HepG2 (cell line): ENCODE results near the gene LCLAT1. TPM values are rescaled to one million over a fixed set of nuclear protein-coding genes. Genes with fewer than 3 reads are reported as not detected.

ENCODE experiments used
- CSRNP1 ChIP-seq: sonication (generic); formaldehyde crosslinking; IDR thresholded peaks from 2 replicates; pipeline ENCODE4 v1.8.1; 2023; ENCODE audit warnings: mild to moderate bottlenecking, missing genetic modification reagents
- NPAS2 ChIP-seq: sonication (generic); formaldehyde crosslinking; IDR thresholded peaks from 2 replicates; pipeline ENCODE4 v1.8.0; 2022; ENCODE audit warnings: mild to moderate bottlenecking, missing genetic modification reagents, borderline replicate concordance
- SP2 ChIP-seq: sonication (generic); formaldehyde crosslinking; IDR thresholded peaks from 2 replicates; pipeline ENCODE4 v1.5.1; 2020; ENCODE audit warnings: mild to moderate bottlenecking, missing genetic modification reagents
- ZNF318 ChIP-seq: sonication (generic); formaldehyde crosslinking; IDR thresholded peaks from 2 replicates; pipeline ENCODE4 v1.4.0; 2020; ENCODE audit warnings: mild to moderate bottlenecking, missing genetic modification reagents
- polyA plus RNA-seq, 8 experiments: library from polyadenylated mRNA; depleted of rRNA in 3 of 8; stranded (reverse) in 7 of 8; unstranded in 1 of 8; fragments of >200 nt; fragmentation: Illumina TruSeq in 4 of 8; extraction: Trizol in 4 of 8; gene quantifications; 2 replicates each; pipeline versions ENCODE4 v1.2.1 to v1.2.3, GENCODE V29; 2011 to 2016; ENCODE audit warnings: low read depth in 4 of 8, missing spikeins in 1 of 8, mixed read lengths in 1 of 8; ENCODE audit not compliant: insufficient read depth in 1 of 8
- total RNA-seq, 5 experiments: library from RNA; depleted of rRNA; stranded (reverse); fragments of >200 nt; fragmentation: Illumina TruSeq; extraction: Trizol; gene quantifications; 2 replicates each; pipeline ENCODE4 v1.2.3, GENCODE V29; 2016; ENCODE audit warnings: low read depth in 1 of 5
- TF ChIP-seq, protein P1 (sequence below): sonication (generic); formaldehyde crosslinking; IDR thresholded peaks from 2 replicates; pipeline ENCODE4 v1.4.0; 2020; ENCODE audit warnings: mild to moderate bottlenecking, missing genetic modification reagents
- TF ChIP-seq, protein P2 (sequence below): IDR thresholded peaks from 2 replicates; pipeline ENCODE4 v1.6.1; 2016; ENCODE audit warnings: missing compliant biosample characterization, missing genetic modification reagents, borderline replicate concordance
- TF ChIP-seq, protein P3 (sequence below): IDR thresholded peaks from 2 replicates; pipeline ENCODE4 v1.6.1; 2016; ENCODE audit warnings: mild to moderate bottlenecking, missing biosample characterization, missing genetic modification reagents

The LCLAT1 gene
- total and polyA plus RNA-seq, 2 of the 13 experiments (the other 11 are each of a cell fraction or from before 2014, with no cell fraction given), result 18.0 to 28.0 TPM

GRCh38 chr2:30663321-30663720 lies 216.3 kb downstream of the LCLAT1 start (continued):
- TF ChIP-seq ZNF318 (CRISPR knock-in tag) (no peak), CSRNP1 (CRISPR knock-in tag) (no peak), NPAS2 (CRISPR knock-in tag) (no peak), SP2 (CRISPR knock-in tag) (no peak)
- TF ChIP-seq, protein P1, sequence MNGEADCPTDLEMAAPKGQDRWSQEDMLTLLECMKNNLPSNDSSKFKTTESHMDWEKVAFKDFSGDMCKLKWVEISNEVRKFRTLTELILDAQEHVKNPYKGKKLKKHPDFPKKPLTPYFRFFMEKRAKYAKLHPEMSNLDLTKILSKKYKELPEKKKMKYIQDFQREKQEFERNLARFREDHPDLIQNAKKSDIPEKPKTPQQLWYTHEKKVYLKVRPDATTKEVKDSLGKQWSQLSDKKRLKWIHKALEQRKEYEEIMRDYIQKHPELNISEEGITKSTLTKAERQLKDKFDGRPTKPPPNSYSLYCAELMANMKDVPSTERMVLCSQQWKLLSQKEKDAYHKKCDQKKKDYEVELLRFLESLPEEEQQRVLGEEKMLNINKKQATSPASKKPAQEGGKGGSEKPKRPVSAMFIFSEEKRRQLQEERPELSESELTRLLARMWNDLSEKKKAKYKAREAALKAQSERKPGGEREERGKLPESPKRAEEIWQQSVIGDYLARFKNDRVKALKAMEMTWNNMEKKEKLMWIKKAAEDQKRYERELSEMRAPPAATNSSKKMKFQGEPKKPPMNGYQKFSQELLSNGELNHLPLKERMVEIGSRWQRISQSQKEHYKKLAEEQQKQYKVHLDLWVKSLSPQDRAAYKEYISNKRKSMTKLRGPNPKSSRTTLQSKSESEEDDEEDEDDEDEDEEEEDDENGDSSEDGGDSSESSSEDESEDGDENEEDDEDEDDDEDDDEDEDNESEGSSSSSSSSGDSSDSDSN, result no peak
- TF ChIP-seq, protein P2, sequence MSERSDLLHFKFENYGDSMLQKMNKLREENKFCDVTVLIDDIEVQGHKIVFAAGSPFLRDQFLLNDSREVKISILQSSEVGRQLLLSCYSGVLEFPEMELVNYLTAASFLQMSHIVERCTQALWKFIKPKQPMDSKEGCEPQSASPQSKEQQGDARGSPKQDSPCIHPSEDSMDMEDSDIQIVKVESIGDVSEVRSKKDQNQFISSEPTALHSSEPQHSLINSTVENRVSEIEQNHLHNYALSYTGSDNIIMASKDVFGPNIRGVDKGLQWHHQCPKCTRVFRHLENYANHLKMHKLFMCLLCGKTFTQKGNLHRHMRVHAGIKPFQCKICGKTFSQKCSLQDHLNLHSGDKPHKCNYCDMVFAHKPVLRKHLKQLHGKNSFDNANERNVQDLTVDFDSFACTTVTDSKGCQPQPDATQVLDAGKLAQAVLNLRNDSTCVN, result no peak
- TF ChIP-seq, protein P3, sequence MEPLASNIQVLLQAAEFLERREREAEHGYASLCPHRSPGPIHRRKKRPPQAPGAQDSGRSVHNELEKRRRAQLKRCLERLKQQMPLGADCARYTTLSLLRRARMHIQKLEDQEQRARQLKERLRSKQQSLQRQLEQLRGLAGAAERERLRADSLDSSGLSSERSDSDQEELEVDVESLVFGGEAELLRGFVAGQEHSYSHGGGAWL (CRISPR knock-in tag), result no peak
